Cerebellar nuclear complex (tissue), 1 donor: Measurements from ENCODE around the gene CCDC127.
"Not testable (repeated sequence)": the region's sequence is repeated elsewhere in the genome, so short reads cannot be mapped to it uniquely, and the experiment has no call there.

Experiments
- DNase-seq, 2 experiments: peaks; one replicate each; lab custom pipeline; 2025; lab: John Stamatoyannopoulos, UW

Gene CCDC127

DNA sequence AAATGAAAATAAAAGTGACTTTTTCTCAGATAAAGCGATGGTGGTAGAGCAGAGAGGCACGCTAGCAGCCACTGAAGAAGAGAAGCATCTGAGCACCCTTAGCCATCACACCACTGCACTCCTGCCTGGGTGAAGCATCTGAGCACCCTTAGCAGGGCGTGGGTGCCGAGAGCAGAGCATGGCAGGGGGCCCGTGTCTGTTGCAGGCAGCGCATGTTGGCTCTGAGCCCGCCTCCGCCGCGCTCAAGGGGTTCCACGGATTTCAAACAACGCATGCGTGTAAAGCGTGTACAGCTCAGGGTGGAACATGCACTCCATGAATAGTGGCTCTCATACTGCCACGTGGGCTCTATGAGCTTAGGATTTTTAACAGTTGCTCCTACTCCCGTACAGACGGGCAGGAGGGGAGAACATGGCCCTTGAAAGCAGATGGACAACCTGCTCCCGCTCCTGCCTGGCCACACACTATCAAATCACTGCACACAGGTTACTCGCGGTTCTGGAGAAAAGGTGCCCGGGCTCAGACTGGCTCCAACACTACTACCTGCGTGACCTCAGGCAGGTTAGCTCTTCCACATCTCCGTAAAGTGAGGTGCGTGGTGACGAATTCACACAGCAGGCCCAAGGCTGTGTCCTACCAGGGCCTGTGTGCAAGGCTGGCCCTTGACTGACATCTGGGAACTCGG, 14.6 kb downstream of the CCDC127 start:
- DNase-seq = no peak

DNA sequence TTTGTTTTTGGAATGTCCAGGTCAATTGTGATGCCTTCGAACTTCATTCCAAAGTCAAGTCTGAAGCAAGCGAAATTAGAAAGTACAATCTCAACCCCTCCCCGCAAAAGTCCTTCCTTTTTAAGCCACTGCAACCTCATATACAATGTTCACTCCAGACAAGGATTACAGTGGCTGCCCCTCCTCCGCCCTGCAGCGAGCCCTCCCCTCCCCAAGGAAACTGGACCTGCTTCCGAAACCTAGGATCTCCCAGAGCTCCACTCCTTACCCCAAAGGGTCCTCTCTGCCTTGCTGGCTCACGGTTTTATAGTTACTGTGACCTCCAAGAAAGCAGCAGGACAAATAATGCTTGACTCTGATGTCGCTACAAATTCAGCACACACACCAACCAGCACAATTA, 16.3 kb downstream of the CCDC127 start:
- no peak for DNase-seq

DNA sequence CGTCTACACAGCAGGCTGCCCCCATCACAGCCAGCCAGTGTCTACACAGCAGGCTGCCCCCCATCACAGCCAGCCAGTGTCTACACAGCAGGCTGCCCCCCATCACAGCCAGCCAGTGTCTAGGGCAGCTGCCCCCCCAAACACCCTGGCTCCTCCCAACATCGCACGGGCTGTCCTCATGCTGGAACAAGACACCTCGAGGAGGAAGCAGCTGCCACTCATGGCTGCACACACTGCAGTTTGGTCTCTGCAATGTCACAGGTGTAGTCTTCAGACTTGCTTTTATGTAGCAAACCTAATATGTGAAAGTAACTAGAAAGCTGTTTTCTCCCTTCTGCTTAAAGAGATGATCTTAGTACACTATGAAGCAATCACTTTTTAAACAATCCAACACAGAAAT, 17.0 kb downstream of the CCDC127 start:
- DNase-seq = no peak

DNA sequence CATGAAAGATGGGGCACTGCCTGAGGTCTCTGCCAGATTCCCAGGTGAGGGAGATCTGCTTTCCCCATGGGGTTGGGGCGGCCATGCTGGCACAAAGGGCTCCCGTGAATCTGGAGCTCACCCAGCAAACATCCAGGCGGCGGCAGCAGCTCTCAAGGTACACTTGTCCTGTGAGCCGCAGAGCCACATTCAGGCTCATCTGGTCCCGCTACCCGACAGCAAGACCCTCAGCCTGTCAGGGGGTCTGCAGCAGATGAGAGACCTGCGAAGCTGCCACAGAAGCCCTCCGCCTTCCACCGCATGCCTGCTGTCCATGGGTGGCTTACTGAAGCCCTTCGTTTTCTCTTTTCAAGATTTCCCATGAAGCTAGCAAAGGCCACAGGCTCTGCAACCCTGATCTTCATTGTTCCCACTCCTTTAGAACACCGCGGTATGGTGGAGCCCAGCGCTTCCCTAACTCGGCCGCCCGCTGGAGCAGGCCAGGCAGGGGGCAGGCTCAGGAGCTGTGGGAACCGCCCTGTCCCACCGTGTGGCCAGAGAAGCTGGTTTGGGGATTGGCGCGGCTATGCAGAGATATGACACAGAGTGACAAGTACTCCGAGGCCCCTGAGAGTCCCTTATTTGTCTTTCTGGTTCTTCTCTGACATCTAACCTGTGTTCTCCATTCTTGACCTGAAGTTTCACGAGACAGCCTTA, 17.9 kb downstream of the CCDC127 start:
- DNase-seq = no peak

DNA sequence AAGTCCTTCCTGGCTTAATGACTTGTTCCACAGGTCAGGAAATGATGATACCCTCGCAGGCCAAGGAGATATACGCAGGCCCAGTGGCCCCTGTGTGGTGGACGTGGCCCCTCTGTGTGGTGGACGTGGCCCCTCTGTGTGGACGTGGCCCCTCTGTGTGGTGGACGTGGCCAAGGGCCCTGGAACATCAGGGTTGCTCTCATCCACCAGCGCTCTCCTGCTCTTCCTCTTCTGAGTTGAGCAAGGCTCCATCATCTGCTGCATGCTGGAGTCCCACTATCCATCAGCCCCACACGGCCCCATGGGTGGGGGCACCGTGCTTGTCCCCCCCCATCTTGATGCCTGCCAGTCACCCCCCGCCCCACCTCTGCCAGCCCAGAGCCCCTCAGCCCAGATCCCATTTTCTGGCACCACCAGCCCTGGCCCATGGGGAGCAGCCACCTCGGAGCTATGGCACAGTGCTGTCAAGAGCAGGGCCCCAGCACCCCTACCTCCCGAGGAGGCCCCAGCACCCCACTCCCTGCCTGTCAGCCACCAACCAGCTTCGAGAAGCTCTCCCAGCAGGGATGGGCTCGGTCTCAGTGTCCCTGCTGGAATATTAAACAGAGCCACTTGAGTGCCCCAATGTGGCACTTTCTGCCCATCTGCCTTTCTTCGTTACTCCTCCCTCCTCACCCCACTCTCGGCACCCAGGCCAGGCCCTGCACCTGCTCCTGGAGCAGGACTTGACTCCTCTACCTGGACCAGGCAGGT, 18.6 kb downstream of the CCDC127 start:
- DNase-seq = no peak

GRCh38 chr5:198516-199196, 19.3 kb downstream of the CCDC127 start:
- DNase-seq = no peak

DNA sequence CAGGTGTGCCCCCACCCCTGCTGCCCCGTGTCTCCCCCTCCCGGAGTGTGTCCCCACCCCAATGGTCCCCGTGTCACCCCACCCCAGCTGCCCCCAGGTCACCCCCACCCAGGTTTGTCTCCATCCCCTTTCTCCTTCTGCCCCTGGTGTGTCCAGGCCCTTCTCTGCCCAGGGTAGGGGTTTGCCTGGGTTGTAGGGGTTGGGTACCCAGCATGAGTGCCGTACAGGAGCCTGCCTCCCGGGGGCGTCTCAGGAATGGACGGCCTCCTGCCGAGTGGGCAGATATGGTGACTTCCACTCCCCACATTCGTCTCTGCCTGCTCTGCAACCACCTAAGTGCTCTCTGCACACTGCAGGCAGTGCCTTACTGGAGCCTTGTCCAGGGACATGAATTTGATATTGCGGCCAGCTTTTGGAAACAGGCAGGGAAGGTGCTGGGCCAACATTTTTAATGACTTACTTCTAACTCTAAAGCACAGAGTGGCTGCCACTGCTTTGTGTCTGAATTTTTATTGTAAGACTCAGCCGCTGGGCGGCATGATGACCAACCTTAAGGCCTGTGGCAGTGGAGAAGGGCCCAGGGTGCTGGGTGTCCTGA, 20.0 kb downstream of the CCDC127 start:
- DNase-seq = no peak

DNA sequence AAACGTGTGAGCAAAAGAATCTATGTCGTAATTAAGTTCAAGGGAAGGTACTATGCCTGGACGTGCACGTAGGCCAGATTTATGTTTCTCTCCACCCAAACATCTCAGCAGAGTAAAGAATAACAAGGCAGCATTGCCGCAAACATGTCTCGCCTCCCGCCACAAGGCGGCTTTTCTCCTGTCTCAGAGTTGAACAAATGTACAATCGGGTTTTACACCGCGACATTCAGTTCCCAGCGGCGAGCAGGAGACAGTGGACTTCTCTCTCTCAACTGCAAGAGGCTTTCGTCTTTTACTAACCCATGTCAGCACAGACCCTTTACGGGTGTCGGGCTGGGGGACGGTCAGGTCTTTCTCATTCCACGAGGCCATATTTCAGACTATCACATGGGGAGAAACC, 20.9 kb downstream of the CCDC127 start:
- not testable (repeated sequence) for DNase-seq

- no peak for DNase-seq
Observed at GRCh38 chr5:196350-196749, 21.6 kb downstream of the CCDC127 start.

DNA sequence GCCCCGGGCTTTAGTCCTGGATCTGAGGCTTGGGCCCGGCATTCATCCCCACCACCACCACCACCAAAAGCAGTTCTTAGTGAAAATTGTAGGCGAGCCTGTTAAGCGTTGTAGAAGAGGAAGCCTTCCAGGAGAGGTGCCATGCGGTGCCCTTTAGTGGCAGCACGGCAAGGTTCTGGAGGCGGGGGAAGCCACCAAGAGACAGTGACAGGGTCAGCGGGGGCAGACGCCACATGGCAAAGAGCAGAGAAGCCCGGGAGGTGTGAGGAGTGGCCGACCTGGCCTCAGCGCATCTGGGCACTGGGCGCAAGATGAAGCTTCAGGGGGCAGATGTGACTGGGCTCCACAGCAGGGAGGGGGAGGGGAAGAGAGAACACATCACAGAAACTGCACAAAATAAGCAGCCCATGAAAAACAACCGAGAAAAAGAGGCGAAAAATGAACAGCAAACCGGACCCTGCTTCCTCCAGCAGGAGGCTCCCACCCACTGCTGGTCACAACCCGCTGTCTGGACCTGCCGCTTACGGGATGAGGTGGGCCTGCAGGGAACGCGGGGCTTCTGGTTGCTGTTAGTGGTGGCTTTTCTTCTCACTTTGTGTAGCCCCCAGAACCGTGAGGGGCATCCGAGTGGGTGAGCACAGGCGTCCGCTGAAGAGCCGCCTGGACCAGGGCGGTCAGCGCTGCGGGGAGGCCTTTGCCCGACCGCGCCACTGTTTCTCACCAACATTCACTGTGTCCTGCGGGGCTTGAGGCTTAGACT, 22.4 kb downstream of the CCDC127 start:
- no peak for DNase-seq

GRCh38 chr5:194603-195209, 23.2 kb downstream of the CCDC127 start:
- no peak for DNase-seq

DNA sequence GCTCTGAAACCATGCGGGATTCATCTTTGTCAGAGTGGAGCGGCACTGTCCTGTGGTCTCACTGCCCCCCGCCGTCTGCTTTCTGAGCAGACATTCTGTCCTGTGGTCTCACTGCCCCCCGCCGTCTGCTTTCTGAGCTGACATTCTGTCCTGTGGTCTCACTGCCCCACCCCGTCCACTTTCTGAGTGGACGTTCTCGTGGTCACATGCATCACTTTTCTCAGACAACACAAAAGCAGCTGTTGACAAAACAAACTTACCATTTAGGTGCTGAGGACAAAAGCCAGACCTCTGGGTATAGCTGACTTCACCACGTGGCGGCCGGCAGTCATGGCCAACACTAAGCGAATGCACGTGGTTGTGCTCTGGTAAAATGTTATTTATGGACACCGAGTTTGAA, 23.9 kb downstream of the CCDC127 start:
- DNase-seq = no peak

GRCh38 chr5:192970-193831, 24.8 kb downstream of the CCDC127 start:
- DNase-seq = no peak

DNA sequence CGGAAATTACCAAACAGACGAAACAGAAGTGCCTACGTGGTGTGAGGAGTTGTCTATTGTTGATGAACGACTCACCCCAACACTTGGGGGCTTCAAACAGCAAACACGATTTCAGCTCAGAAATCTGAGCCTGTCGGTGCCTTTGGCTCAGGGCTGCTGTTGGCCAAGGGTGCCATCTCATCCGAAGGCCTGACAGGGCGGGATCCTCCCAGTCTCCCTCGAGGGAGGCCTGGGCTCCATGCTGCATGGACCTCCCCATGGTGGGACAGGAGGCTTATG, 25.3 kb downstream of the CCDC127 start:
- DNase-seq = no peak

- DNase-seq = no peak
Observed at GRCh38 chr5:191949-192690, 25.8 kb downstream of the CCDC127 start.

GRCh38 chr5:191036-191948, 26.7 kb downstream of the CCDC127 start, which contains the start of gene LRRC14B:
TSS of gene LRRC14B (plus strand) at chr5:191495. CDS start at chr5:191539, 44 bp downstream.
- peak in 1 of 2 experiments; percentile 57 for DNase-seq

- DNase-seq = no peak
Observed at GRCh38 chr5:190366-191035, 27.5 kb downstream of the CCDC127 start.

GRCh38 chr5:189976-190365, 28.0 kb downstream of the CCDC127 start:
- DNase-seq = no peak
